GM12801 (cell line): Measurements from ENCODE around the gene SPTBN1.

Experiments used
- TF ChIP-seq, protein P1 (sequence below): IDR thresholded peaks from one replicate; pipeline ENCODE4 v1.5.1; 2011; ENCODE audit warnings: control low read depth; ENCODE audit not compliant: insufficient read length; ENCODE audit errors: extremely low read depth

The SPTBN1 gene

DNA sequence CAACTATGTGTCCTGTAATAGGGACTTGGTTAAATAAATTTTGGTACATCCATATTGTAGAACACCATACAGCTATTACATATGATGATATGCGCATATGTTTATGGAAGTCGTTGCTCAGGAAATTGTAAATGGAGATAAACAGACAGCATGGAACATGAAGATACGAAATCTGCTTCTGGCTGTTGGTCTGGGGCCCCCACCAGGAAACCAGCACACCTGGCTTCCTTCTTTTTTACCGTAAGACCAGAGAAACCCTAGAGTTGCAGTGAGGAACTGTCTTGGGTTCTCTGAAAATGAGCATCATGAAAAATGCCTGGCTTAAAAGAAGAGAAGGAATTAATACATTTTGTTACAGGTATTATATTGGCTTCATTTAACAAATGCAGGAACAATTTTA, 40.8 kb downstream of the SPTBN1 start:
- TF ChIP-seq, protein P1, sequence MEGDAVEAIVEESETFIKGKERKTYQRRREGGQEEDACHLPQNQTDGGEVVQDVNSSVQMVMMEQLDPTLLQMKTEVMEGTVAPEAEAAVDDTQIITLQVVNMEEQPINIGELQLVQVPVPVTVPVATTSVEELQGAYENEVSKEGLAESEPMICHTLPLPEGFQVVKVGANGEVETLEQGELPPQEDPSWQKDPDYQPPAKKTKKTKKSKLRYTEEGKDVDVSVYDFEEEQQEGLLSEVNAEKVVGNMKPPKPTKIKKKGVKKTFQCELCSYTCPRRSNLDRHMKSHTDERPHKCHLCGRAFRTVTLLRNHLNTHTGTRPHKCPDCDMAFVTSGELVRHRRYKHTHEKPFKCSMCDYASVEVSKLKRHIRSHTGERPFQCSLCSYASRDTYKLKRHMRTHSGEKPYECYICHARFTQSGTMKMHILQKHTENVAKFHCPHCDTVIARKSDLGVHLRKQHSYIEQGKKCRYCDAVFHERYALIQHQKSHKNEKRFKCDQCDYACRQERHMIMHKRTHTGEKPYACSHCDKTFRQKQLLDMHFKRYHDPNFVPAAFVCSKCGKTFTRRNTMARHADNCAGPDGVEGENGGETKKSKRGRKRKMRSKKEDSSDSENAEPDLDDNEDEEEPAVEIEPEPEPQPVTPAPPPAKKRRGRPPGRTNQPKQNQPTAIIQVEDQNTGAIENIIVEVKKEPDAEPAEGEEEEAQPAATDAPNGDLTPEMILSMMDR: no peak

DNA sequence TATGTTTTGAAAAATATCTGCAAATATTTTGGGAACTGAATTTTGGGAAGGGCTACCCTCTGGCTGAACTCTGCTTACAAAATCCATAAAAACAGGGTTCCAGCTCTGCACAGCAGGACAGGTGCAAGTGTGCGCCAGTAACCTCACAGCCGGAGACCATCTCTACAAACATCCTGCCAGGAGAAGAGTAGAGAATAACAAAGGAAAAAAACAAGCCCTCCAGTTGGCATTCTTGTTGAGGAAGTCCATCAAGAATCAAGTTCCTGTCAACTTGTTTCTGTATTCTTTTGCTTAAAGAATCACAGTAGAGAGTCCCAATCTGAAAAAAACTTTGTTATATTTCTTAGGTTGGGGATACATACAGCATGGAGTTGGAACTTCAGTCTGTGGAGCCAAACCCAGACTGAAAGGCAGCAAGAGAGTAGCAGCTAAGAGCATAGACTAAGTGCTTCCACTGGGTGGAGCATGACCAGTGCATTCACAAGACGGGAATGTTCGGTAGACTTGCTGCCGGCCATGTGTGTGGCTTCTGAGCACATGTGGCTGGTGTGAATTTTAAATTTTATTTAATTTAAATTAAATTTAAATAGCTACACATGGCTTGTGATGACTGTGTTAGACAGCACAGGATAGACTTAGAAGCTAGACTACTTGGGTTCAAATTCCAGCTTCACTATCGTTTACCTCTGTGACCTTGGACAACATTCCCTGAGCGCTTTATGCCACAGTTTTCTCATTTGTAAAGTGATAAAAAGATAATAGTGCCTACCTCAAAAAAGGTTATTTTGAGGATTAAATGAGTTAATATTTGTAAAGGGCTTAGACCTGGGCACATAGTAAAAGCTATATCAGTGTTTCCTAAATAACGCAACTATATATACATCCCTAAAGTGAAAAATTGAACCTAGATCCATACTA, 41.9 kb downstream of the SPTBN1 start:
- TF ChIP-seq, protein P1: no peak

DNA sequence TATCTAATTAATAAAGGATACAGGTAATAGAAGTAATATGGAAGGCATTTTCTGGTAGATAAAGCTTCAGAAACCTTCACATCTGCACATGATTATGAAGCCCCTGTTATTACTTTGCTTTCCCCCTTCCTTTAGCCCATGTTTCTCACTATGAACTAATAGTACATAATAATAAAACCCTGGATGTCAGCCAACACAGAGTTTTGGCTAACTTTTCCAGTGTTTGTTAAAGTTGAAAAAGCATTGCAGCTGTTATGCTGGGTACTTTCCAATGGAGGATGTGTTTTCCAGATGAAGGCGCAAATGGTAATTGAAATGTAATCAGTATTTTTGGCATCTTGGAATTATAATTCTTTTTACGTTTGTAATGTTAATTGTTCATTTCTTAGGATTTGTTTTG, 43.5 kb downstream of the SPTBN1 start:
- TF ChIP-seq, protein P1: no peak

DNA sequence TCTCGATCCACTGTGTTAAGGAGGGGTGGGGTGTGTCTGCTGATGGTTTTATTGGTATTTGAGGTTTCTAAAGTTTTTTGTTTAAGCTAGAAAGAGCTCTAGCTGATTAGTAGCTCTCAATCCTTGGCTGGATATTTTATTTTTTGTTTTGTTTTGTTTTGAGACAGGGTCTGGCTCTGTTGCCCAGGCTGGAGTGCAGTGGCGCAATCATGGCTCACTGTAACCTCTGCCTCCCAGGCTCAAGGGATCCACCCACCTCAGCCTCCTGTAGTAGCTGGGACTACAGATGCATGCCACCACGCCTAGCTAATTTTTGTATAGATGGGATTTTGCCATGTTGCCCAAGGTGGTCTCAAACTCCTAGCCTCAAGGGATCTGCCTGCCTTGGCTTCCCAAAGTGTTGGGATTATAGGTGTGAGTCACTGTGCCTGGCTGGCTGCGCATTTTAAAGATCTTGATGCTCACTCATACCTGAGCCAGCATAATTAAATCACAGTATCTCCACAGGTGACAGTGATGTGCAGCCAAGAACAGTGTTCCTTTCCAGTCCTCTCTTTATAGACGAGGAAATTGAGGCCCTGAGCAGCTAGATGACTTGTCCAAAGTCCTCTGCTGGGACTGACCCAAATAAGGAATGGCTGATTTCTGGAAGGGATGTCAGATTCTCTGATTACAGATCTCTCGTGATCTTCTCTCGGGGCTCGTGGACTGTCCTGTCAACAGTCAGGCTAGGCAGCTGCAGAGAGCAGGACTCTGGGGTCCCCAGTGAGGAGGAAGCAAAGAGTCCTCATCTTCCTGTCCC, 44.5 kb downstream of the SPTBN1 start:
- TF ChIP-seq, protein P1: no peak

DNA sequence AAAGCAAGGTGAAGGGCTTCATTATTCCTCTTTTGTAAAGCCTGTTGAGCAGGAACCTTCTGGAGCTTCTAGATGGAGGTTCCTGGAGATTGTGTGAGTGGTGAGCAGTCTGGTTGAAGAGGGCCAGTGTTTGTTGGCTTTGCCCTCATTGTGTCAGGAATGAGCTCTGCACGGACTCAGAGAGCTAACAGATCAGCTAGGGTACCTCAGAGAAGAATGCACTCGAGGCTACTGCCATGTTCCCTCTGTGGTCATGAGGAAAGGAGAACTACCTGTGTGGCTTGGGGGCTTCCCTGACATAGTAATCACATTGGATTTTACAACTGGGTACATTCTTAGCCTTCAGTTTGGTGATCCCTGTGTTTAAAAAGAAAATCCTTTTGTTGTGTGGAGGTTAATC, 46.6 kb downstream of the SPTBN1 start:
- TF ChIP-seq, protein P1: no peak

DNA sequence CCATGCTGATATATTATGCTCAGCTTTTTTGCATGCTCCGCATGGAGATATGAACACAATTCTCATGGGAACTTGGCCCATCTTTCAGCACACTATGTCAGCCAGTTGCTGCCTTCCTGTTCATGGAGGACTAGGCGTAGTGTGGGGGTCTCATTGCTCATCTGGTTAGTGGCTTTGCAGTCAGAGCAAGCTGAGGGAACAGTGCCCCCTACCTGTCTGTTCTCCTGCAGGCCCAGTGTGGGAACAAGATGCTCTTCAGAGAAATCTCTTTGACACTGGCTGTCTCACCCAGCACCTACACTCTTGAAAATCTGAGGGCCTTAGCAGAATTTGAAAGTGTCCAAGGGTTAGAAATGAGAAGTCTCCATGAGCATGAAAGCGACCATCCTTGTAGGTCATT, 47.1 kb downstream of the SPTBN1 start:
- TF ChIP-seq, protein P1: no peak

DNA sequence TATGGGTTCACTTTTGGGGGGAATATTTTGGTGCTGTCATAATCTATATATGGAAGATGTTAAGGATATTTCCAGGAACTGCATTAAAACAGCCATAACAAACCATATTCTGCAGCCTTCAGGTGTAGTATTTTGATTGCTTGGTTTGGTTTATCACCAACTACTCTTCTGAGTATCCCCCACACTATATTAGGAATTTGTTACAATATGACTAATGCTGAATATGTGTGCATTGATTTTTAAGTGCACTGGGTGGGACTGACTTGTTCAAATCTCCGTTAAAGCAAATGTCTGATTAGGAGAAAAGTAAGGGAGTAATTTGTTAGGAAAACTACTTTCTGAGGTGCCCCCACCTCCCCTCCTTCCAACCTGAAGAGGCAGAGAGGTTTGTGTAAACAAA, 47.7 kb downstream of the SPTBN1 start:
- TF ChIP-seq, protein P1: no peak
